ENCODE measurements around the gene CDH4. TPM values are rescaled to one million over a fixed set of nuclear protein-coding genes. Genes with fewer than 3 reads are reported as not detected.

Gene CDH4
- polyA plus RNA-seq, 1 donor from 2014 or later, result not detected

- H3K27me3 Mint-ChIP-seq, result no peaks in the 10 kb centered on the region
These were observed 357.4 kb downstream of the CDH4 start for GRCh38 chr20:61609461-61609860.

GRCh38 chr20:61611401-61612180 lies 359.5 kb downstream of the CDH4 start:
- Mint-ChIP-seq H3K27ac (no peak overlapping the region), H3K4me1 (no peaks in the 10 kb centered on the region), H3K9me3 (peaks cover 7 to 9% (median 9%) of the 10 kb centered on the region in 3 donors), H3K27me3 (no peaks in the 10 kb centered on the region), H3K4me3 (no peak overlapping the region), H3K36me3 (no peaks in the 10 kb centered on the region)

More at GRCh38 chr20:61609461-61609860, 357.4 kb downstream of the CDH4 start:
- Mint-ChIP-seq H3K4me1 (no peaks in the 10 kb centered on the region), H3K36me3 (no peaks in the 10 kb centered on the region), H3K9me3 (peaks cover 9 to 10% (median 9%) of the 10 kb centered on the region in 3 donors), H3K4me3 (no peak overlapping the region), H3K27ac (no peak overlapping the region)

GRCh38 chr20:61613917-61614705 lies 362.1 kb downstream of the CDH4 start:
- Mint-ChIP-seq H3K9me3 (peaks cover 8 to 11% (median 9%) of the 10 kb centered on the region in 3 donors), H3K4me3 (no peak overlapping the region), H3K36me3 (no peaks in the 10 kb centered on the region), H3K27me3 (peaks cover under 1% of the 10 kb centered on the region), H3K4me1 (no peaks in the 10 kb centered on the region), H3K27ac (no peak overlapping the region)

- peaks cover 1% of the 10 kb centered on the region for H3K27me3 Mint-ChIP-seq
- no peak overlapping the region for H3K27ac Mint-ChIP-seq
- H3K9me3 Mint-ChIP-seq, result peaks cover 6 to 10% (median 8%) of the 10 kb centered on the region in 3 donors
- H3K36me3 Mint-ChIP-seq, result no peaks in the 10 kb centered on the region
- no peak overlapping the region for H3K4me3 Mint-ChIP-seq
- H3K4me1 Mint-ChIP-seq, result no peaks in the 10 kb centered on the region
These were observed 362.6 kb downstream of the CDH4 start for GRCh38 chr20:61614706-61615100.

GRCh38 chr20:61615806-61616205 lies 363.7 kb downstream of the CDH4 start:
- Mint-ChIP-seq H3K36me3 (no peaks in the 10 kb centered on the region), H3K27me3 (peaks cover 1% of the 10 kb centered on the region), H3K4me1 (no peaks in the 10 kb centered on the region), H3K9me3 (peaks cover 5 to 10% (median 5%) of the 10 kb centered on the region in 3 donors), H3K4me3 (no peak overlapping the region), H3K27ac (no peak overlapping the region)

- Mint-ChIP-seq H3K4me1 (no peaks in the 10 kb centered on the region), H3K4me3 (no peak overlapping the region), H3K27me3 (peaks cover 1% of the 10 kb centered on the region)
These were observed 367.7 kb downstream of the CDH4 start for GRCh38 chr20:61619751-61620150.

GRCh38 chr20:61620174-61620573 lies 368.1 kb downstream of the CDH4 start:
- H3K27me3 Mint-ChIP-seq, result peaks cover 1% of the 10 kb centered on the region
- H3K4me1 Mint-ChIP-seq, result no peaks in the 10 kb centered on the region
- no peak overlapping the region for H3K27ac Mint-ChIP-seq
- H3K36me3 Mint-ChIP-seq, result no peaks in the 10 kb centered on the region
- H3K4me3 Mint-ChIP-seq, result no peak overlapping the region
- peaks cover 2 to 7% (median 5%) of the 10 kb centered on the region in 3 donors for H3K9me3 Mint-ChIP-seq

More at GRCh38 chr20:61619751-61620150, 367.7 kb downstream of the CDH4 start:
- Mint-ChIP-seq H3K9me3 (peaks cover 2 to 7% (median 5%) of the 10 kb centered on the region in 3 donors), H3K36me3 (no peaks in the 10 kb centered on the region), H3K27ac (no peak overlapping the region)

- Mint-ChIP-seq H3K4me3 (no peak overlapping the region), H3K4me1 (no peaks in the 10 kb centered on the region), H3K27me3 (peaks cover 1% of the 10 kb centered on the region), H3K27ac (no peak overlapping the region), H3K9me3 (peaks cover 2 to 7% (median 5%) of the 10 kb centered on the region in 3 donors), H3K36me3 (no peaks in the 10 kb centered on the region)
These were observed 369.1 kb downstream of the CDH4 start for GRCh38 chr20:61621035-61621730.

- Mint-ChIP-seq H3K4me1 (no peaks in the 10 kb centered on the region), H3K9me3 (peaks cover 2 to 7% (median 2%) of the 10 kb centered on the region in 3 donors), H3K27me3 (peaks cover 1% of the 10 kb centered on the region), H3K4me3 (no peak overlapping the region), H3K36me3 (no peaks in the 10 kb centered on the region), H3K27ac (no peak overlapping the region)
These were observed 369.8 kb downstream of the CDH4 start for GRCh38 chr20:61621852-61622251.

- no peaks in the 10 kb centered on the region for H3K4me1 Mint-ChIP-seq
- no peaks in the 10 kb centered on the region for H3K36me3 Mint-ChIP-seq
- peaks cover 2 to 3% (median 2%) of the 10 kb centered on the region in 3 donors for H3K9me3 Mint-ChIP-seq
- no peak overlapping the region for H3K27ac Mint-ChIP-seq
- H3K27me3 Mint-ChIP-seq, result peaks cover 1% of the 10 kb centered on the region
- no peak overlapping the region for H3K4me3 Mint-ChIP-seq
These were observed 371.4 kb downstream of the CDH4 start for GRCh38 chr20:61623451-61623850.

- Mint-ChIP-seq H3K27ac (no peak overlapping the region), H3K4me1 (no peaks in the 10 kb centered on the region), H3K4me3 (no peak overlapping the region), H3K36me3 (no peaks in the 10 kb centered on the region), H3K27me3 (no peaks in the 10 kb centered on the region), H3K9me3 (peaks cover 1 to 3% (median 2%) of the 10 kb centered on the region in 3 donors)
These were observed 373.2 kb downstream of the CDH4 start for GRCh38 chr20:61625246-61625645.

GRCh38 chr20:61626412-61626811 lies 374.4 kb downstream of the CDH4 start:
- no peak overlapping the region for H3K27ac Mint-ChIP-seq
- no peaks in the 10 kb centered on the region for H3K36me3 Mint-ChIP-seq
- H3K4me3 Mint-ChIP-seq, result no peak overlapping the region
- no peaks in the 10 kb centered on the region for H3K4me1 Mint-ChIP-seq
- H3K9me3 Mint-ChIP-seq, result peaks cover 0 to 2% (median under 1%) of the 10 kb centered on the region in 3 donors
- no peaks in the 10 kb centered on the region for H3K27me3 Mint-ChIP-seq

- Mint-ChIP-seq H3K27me3 (no peaks in the 10 kb centered on the region), H3K4me1 (no peaks in the 10 kb centered on the region), H3K36me3 (no peaks in the 10 kb centered on the region), H3K9me3 (peaks cover 0 to 2% (median 0%) of the 10 kb centered on the region in 3 donors), H3K4me3 (no peak overlapping the region), H3K27ac (no peak overlapping the region)
These were observed 375.8 kb downstream of the CDH4 start for GRCh38 chr20:61627791-61628415.

- H3K27me3 Mint-ChIP-seq, result no peaks in the 10 kb centered on the region
These were observed 376.4 kb downstream of the CDH4 start for GRCh38 chr20:61628480-61628879.

More at GRCh38 chr20:61628480-61628879, 376.4 kb downstream of the CDH4 start:
- Mint-ChIP-seq H3K27ac (no peak overlapping the region), H3K9me3 (peaks cover 2 to 3% (median 2%) of the 10 kb centered on the region in 3 donors), H3K4me1 (no peaks in the 10 kb centered on the region), H3K4me3 (no peak overlapping the region), H3K36me3 (no peaks in the 10 kb centered on the region)
